ENCODE results near the gene CSMD2. TPM values are rescaled to one million over a fixed set of nuclear protein-coding genes. Genes with fewer than 3 reads are reported as not detected.

Gene CSMD2
- total RNA-seq, 1 donor from 2014 or later = 0.52 TPM

- H3K27me3 ChIP-seq (ENCODE audit: control insufficient read depth in 3 of 3, insufficient read depth in 3 of 3, low read length in 3 of 3) = peaks cover 0 to 4% (median 0%) of the 10 kb centered on the region in 3 donors
- H3K4me1 ChIP-seq (ENCODE audit: control insufficient read depth in 3 of 3, insufficient read depth in 3 of 3, low read length in 3 of 3) = peaks cover 0 to 9% (median 7%) of the 10 kb centered on the region in 3 donors
- no peaks in the 10 kb centered on the region for H3K9me3 ChIP-seq (ENCODE audit: control insufficient read depth in 3 of 3, low read length in 3 of 3)
- H3K27ac ChIP-seq (ENCODE audit: low read depth, low read length) = no peak overlapping the region
- H3K9ac ChIP-seq (ENCODE audit: low read depth in 1 of 3, low read length in 3 of 3) = no peak overlapping the region
- no peak overlapping the region for H3K4me3 ChIP-seq (ENCODE audit: low read length in 3 of 3)
- H3K36me3 ChIP-seq (ENCODE audit: control insufficient read depth in 3 of 3, insufficient read depth in 3 of 3, low read length in 3 of 3) = no peaks in the 10 kb centered on the region
Observed at GRCh38 chr1:33996281-33996680, 168.7 kb downstream of the CSMD2 start.

- Histone ChIP-seq H3K4me3 (ENCODE audit: low read length in 3 of 3) (no peak overlapping the region), H3K36me3 (ENCODE audit: control insufficient read depth in 3 of 3, insufficient read depth in 3 of 3, low read length in 3 of 3) (no peaks in the 10 kb centered on the region), H3K4me1 (ENCODE audit: control insufficient read depth in 3 of 3, insufficient read depth in 3 of 3, low read length in 3 of 3) (peaks cover 0 to 9% (median 7%) of the 10 kb centered on the region in 3 donors), H3K27ac (ENCODE audit: low read depth, low read length) (no peak overlapping the region), H3K9ac (ENCODE audit: low read depth in 1 of 3, low read length in 3 of 3) (no peak overlapping the region), H3K9me3 (ENCODE audit: control insufficient read depth in 3 of 3, low read length in 3 of 3) (no peaks in the 10 kb centered on the region), H3K27me3 (ENCODE audit: control insufficient read depth in 3 of 3, insufficient read depth in 3 of 3, low read length in 3 of 3) (peaks cover 0 to under 1% (median 0%) of the 10 kb centered on the region in 3 donors)
Observed at GRCh38 chr1:33993301-33993700, 171.7 kb downstream of the CSMD2 start.

- H3K27ac ChIP-seq (ENCODE audit: low read depth, low read length) = no peak overlapping the region
- H3K9me3 ChIP-seq (ENCODE audit: control insufficient read depth in 3 of 3, low read length in 3 of 3) = no peaks in the 10 kb centered on the region
- H3K4me1 ChIP-seq (ENCODE audit: control insufficient read depth in 3 of 3, insufficient read depth in 3 of 3, low read length in 3 of 3) = peaks cover 8 to 12% (median 10%) of the 10 kb centered on the region in 3 donors
- H3K9ac ChIP-seq (ENCODE audit: low read depth in 1 of 3, low read length in 3 of 3) = no peak overlapping the region
- no peak overlapping the region for H3K4me3 ChIP-seq (ENCODE audit: low read length in 3 of 3)
- H3K36me3 ChIP-seq (ENCODE audit: control insufficient read depth in 3 of 3, insufficient read depth in 3 of 3, low read length in 3 of 3) = no peaks in the 10 kb centered on the region
- H3K27me3 ChIP-seq (ENCODE audit: control insufficient read depth in 3 of 3, insufficient read depth in 3 of 3, low read length in 3 of 3) = no peaks in the 10 kb centered on the region
Observed at GRCh38 chr1:33990281-33990680, 174.7 kb downstream of the CSMD2 start.

GRCh38 chr1:33988161-33988560 is 176.9 kb downstream of the CSMD2 start:
- Histone ChIP-seq H3K27ac (ENCODE audit: low read depth, low read length) (no peak overlapping the region), H3K4me3 (ENCODE audit: low read length in 3 of 3) (no peak overlapping the region), H3K36me3 (ENCODE audit: control insufficient read depth in 3 of 3, insufficient read depth in 3 of 3, low read length in 3 of 3) (no peaks in the 10 kb centered on the region), H3K9me3 (ENCODE audit: control insufficient read depth in 3 of 3, low read length in 3 of 3) (no peaks in the 10 kb centered on the region), H3K9ac (ENCODE audit: low read depth in 1 of 3, low read length in 3 of 3) (no peak overlapping the region), H3K27me3 (ENCODE audit: control insufficient read depth in 3 of 3, insufficient read depth in 3 of 3, low read length in 3 of 3) (peaks cover 0 to 5% (median 0%) of the 10 kb centered on the region in 3 donors), H3K4me1 (ENCODE audit: control insufficient read depth in 3 of 3, insufficient read depth in 3 of 3, low read length in 3 of 3) (peaks cover 10 to 15% (median 15%) of the 10 kb centered on the region in 3 donors)

- H3K9ac ChIP-seq (ENCODE audit: low read depth in 1 of 3, low read length in 3 of 3) = no peak overlapping the region
- H3K4me1 ChIP-seq (ENCODE audit: control insufficient read depth in 3 of 3, insufficient read depth in 3 of 3, low read length in 3 of 3) = peaks cover 10 to 15% (median 15%) of the 10 kb centered on the region in 3 donors
- no peaks in the 10 kb centered on the region for H3K9me3 ChIP-seq (ENCODE audit: control insufficient read depth in 3 of 3, low read length in 3 of 3)
- H3K4me3 ChIP-seq (ENCODE audit: low read length in 3 of 3) = no peak overlapping the region
- H3K27me3 ChIP-seq (ENCODE audit: control insufficient read depth in 3 of 3, insufficient read depth in 3 of 3, low read length in 3 of 3) = peaks cover 2 to 7% (median 6%) of the 10 kb centered on the region in 3 donors
- no peak overlapping the region for H3K27ac ChIP-seq (ENCODE audit: low read depth, low read length)
- H3K36me3 ChIP-seq (ENCODE audit: control insufficient read depth in 3 of 3, insufficient read depth in 3 of 3, low read length in 3 of 3) = no peaks in the 10 kb centered on the region
Observed at GRCh38 chr1:33986390-33987095, 178.5 kb downstream of the CSMD2 start.

- Histone ChIP-seq H3K4me3 (ENCODE audit: low read length in 3 of 3) (no peak overlapping the region), H3K27ac (ENCODE audit: low read depth, low read length) (no peak overlapping the region), H3K9me3 (ENCODE audit: control insufficient read depth in 3 of 3, low read length in 3 of 3) (no peaks in the 10 kb centered on the region), H3K4me1 (ENCODE audit: control insufficient read depth in 3 of 3, insufficient read depth in 3 of 3, low read length in 3 of 3) (peaks cover 10 to 15% (median 15%) of the 10 kb centered on the region in 3 donors), H3K27me3 (ENCODE audit: control insufficient read depth in 3 of 3, insufficient read depth in 3 of 3, low read length in 3 of 3) (peaks cover 2 to 7% (median 6%) of the 10 kb centered on the region in 3 donors), H3K9ac (ENCODE audit: low read depth in 1 of 3, low read length in 3 of 3) (no peak overlapping the region), H3K36me3 (ENCODE audit: control insufficient read depth in 3 of 3, insufficient read depth in 3 of 3, low read length in 3 of 3) (no peaks in the 10 kb centered on the region)
Observed at GRCh38 chr1:33985656-33986055, 179.4 kb downstream of the CSMD2 start.

- Histone ChIP-seq H3K27me3 (ENCODE audit: control insufficient read depth in 3 of 3, insufficient read depth in 3 of 3, low read length in 3 of 3) (peaks cover 2 to 7% (median 6%) of the 10 kb centered on the region in 3 donors), H3K4me1 (ENCODE audit: control insufficient read depth in 3 of 3, insufficient read depth in 3 of 3, low read length in 3 of 3) (peaks cover 10 to 15% (median 15%) of the 10 kb centered on the region in 3 donors), H3K9ac (ENCODE audit: low read depth in 1 of 3, low read length in 3 of 3) (no peak overlapping the region), H3K36me3 (ENCODE audit: control insufficient read depth in 3 of 3, insufficient read depth in 3 of 3, low read length in 3 of 3) (no peaks in the 10 kb centered on the region), H3K9me3 (ENCODE audit: control insufficient read depth in 3 of 3, low read length in 3 of 3) (no peaks in the 10 kb centered on the region), H3K27ac (ENCODE audit: low read depth, low read length) (no peak overlapping the region), H3K4me3 (ENCODE audit: low read length in 3 of 3) (no peak overlapping the region)
Observed at GRCh38 chr1:33984906-33985565, 180.0 kb downstream of the CSMD2 start.

GRCh38 chr1:33982419-33982818 is 182.6 kb downstream of the CSMD2 start:
- H3K27me3 ChIP-seq (ENCODE audit: control insufficient read depth in 3 of 3, insufficient read depth in 3 of 3, low read length in 3 of 3) = peaks cover 6 to 17% (median 12%) of the 10 kb centered on the region in 3 donors

GRCh38 chr1:33979341-33979740 is 185.7 kb downstream of the CSMD2 start:
- no peaks in the 10 kb centered on the region for H3K4me1 ChIP-seq (ENCODE audit: control insufficient read depth in 3 of 3, insufficient read depth in 3 of 3, low read length in 3 of 3)
- H3K9me3 ChIP-seq (ENCODE audit: control insufficient read depth in 3 of 3, low read length in 3 of 3) = no peaks in the 10 kb centered on the region

More at GRCh38 chr1:33982419-33982818, 182.6 kb downstream of the CSMD2 start:
- Histone ChIP-seq H3K9me3 (ENCODE audit: control insufficient read depth in 3 of 3, low read length in 3 of 3) (no peaks in the 10 kb centered on the region), H3K9ac (ENCODE audit: low read depth in 1 of 3, low read length in 3 of 3) (no peak overlapping the region), H3K4me3 (ENCODE audit: low read length in 3 of 3) (no peak overlapping the region), H3K4me1 (ENCODE audit: control insufficient read depth in 3 of 3, insufficient read depth in 3 of 3, low read length in 3 of 3) (peaks cover 10 to 15% (median 15%) of the 10 kb centered on the region in 3 donors), H3K27ac (ENCODE audit: low read depth, low read length) (no peak overlapping the region), H3K36me3 (ENCODE audit: control insufficient read depth in 3 of 3, insufficient read depth in 3 of 3, low read length in 3 of 3) (no peaks in the 10 kb centered on the region)

GRCh38 chr1:33975961-33976360 is 189.1 kb downstream of the CSMD2 start:
- Histone ChIP-seq H3K4me1 (ENCODE audit: control insufficient read depth in 3 of 3, insufficient read depth in 3 of 3, low read length in 3 of 3) (peaks cover 5 to 12% (median 6%) of the 10 kb centered on the region in 3 donors), H3K9ac (ENCODE audit: low read depth in 1 of 3, low read length in 3 of 3) (no peak overlapping the region), H3K27me3 (ENCODE audit: control insufficient read depth in 3 of 3, insufficient read depth in 3 of 3, low read length in 3 of 3) (peaks cover 0 to 22% (median 17%) of the 10 kb centered on the region in 3 donors), H3K4me3 (ENCODE audit: low read length in 3 of 3) (no peak overlapping the region), H3K27ac (ENCODE audit: low read depth, low read length) (no peak overlapping the region), H3K36me3 (ENCODE audit: control insufficient read depth in 3 of 3, insufficient read depth in 3 of 3, low read length in 3 of 3) (no peaks in the 10 kb centered on the region), H3K9me3 (ENCODE audit: control insufficient read depth in 3 of 3, low read length in 3 of 3) (no peaks in the 10 kb centered on the region)

More at GRCh38 chr1:33979341-33979740, 185.7 kb downstream of the CSMD2 start:
- no peak overlapping the region for H3K9ac ChIP-seq (ENCODE audit: low read depth in 1 of 3, low read length in 3 of 3)
- peaks cover 6 to 24% (median 24%) of the 10 kb centered on the region in 3 donors for H3K27me3 ChIP-seq (ENCODE audit: control insufficient read depth in 3 of 3, insufficient read depth in 3 of 3, low read length in 3 of 3)
- no peak overlapping the region for H3K27ac ChIP-seq (ENCODE audit: low read depth, low read length)
- no peak overlapping the region for H3K4me3 ChIP-seq (ENCODE audit: low read length in 3 of 3)
- H3K36me3 ChIP-seq (ENCODE audit: control insufficient read depth in 3 of 3, insufficient read depth in 3 of 3, low read length in 3 of 3) = no peaks in the 10 kb centered on the region

All from skeletal muscle tissue (tissue), 4 donors.